Astrocyte of the cerebellum (primary cell): ENCODE measurements around the gene APBA3.

Experiments used
- DNase-seq: peaks from one replicate; pipeline ENCODE4 v3.0.0-alpha.2; 2011; ENCODE audit warnings: low read depth
- H3K4me3 ChIP-seq: 2 replicates; pipeline ENCODE4 v1.5.1; 2011; ENCODE audit warnings: mild to moderate bottlenecking, low read depth, low read length, moderate library complexity
- in situ Hi-C: cut with HindIII; loops from 2 replicates; pipeline ENCODE4 v1.10.0; 2017; ENCODE audit warnings: low sequenced_read_pairs
- TF ChIP-seq, protein P1 (sequence below): IDR thresholded peaks from 2 replicates; pipeline ENCODE4 v1.5.1; 2012; ENCODE audit warnings: low read length, low read depth, moderate library complexity, mild to moderate bottlenecking; ENCODE audit errors: missing control alignments

APBA3 gene

DNA sequence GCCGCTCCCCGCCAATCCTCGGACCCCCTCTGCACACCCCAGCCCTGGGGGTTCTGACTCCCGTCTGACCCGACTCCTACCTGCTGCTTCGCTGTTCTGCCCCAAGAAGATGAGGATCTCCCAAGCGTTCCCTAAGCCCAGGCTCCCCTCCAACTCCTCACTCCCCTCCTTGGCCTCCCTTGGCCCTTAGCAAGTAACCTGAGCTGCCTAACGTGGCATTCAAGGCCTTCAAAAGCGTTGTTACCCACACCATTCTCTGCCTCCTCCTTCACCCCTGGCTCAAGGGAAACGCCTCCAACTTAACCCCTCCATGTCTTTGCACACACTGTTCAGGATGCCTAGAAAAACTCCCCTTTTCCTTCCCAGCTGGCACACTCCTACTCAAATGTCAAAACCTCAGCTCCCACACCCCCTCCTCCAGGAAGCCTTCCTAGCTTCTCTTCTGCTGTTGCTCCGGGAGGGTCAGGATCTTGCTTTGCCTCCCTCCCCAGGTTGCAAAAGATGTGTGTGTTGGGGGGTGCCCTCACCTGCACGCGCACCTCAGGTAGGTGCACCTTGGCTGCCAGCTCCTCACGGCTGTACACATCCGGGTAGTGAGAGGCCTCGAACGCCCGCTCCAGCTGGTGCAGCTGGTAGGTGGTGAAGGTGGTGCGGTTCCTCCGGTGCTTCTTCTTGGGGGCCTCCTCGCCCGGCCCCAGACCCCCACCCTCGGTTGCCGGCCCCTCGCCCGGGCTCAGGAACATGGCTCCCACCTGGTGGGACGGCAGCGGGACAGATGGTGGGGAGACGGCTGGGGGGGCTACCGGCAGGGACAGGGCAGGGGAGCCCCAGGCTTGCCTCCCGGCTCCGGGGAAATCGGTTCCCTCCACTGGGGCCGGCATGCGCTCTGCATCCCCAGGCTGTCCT lies 9.8 kb upstream of the APBA3 start:
- no peak overlapping the region for H3K4me3 ChIP-seq
- TF ChIP-seq, protein P1, sequence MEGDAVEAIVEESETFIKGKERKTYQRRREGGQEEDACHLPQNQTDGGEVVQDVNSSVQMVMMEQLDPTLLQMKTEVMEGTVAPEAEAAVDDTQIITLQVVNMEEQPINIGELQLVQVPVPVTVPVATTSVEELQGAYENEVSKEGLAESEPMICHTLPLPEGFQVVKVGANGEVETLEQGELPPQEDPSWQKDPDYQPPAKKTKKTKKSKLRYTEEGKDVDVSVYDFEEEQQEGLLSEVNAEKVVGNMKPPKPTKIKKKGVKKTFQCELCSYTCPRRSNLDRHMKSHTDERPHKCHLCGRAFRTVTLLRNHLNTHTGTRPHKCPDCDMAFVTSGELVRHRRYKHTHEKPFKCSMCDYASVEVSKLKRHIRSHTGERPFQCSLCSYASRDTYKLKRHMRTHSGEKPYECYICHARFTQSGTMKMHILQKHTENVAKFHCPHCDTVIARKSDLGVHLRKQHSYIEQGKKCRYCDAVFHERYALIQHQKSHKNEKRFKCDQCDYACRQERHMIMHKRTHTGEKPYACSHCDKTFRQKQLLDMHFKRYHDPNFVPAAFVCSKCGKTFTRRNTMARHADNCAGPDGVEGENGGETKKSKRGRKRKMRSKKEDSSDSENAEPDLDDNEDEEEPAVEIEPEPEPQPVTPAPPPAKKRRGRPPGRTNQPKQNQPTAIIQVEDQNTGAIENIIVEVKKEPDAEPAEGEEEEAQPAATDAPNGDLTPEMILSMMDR = no peak
- DNase-seq = no peak
- in situ Hi-C loops = no loop called here

DNA sequence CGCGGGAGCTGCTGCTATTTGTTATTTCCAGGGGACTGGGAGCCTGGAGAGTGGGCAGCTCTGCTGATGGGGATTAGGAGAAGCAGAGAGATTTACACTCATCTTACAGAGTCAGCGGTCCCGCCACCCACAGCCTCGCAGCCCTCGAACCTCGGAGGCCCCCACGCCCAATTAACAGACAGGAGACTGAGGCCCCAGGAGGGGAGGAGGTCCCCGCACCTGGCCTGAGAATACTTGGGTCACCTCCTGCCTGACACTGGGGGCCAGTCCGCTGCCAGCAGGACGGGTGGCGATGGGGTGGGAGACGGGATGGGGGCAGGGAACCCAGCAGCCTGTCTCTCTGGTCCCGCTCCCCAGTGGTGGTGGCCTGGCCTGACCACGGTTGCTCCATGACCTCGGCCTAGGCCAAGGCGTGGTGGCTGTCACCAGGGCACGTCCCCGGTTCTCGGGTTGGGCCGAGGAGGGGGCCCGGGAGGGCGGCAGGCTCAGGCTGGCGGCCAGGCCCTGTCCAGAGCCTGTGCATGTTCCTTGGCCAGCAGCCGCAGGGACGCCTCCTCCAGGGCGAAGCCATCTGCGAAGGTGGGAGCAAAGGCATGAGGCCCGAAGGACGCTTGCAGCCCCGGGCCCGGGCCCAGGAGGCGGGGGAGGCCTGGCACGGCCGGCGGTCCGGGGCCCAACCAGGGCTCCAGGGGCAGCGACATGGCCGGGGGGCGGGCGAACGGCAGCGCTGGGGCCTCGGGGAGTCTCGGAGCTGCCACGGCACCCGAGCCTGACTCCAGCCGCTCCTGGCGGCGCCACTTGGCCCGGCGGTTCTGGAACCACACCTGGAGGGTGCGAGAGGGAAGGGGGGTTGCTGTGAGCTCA lies 8.9 kb upstream of the APBA3 start:
- in situ Hi-C loops = no loop called here
- no peak for DNase-seq
- no peak overlapping the region for H3K4me3 ChIP-seq
- TF ChIP-seq, protein P1 = no peak

DNA sequence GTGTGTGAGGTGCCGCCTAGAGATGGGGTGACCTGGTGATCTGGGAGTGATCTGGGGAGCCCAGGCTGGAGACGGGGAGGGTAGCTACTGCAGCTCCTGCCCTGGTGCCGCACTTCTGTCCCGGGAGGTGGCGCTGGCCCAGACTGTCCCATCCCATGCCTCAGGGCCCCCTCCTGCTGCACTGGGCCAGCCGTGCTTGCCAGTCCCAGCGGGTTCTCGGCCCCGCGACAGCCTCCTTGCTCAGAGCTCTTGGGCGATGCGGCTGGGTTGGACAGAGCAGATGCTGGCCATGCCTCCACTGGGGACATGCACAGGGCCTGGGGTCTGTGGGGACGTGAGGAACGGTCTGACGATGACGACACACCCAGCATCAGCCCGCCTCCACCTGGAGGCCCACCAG lies 8.0 kb upstream of the APBA3 start:
- in situ Hi-C loops = no loop called here
- TF ChIP-seq, protein P1 = no peak
- H3K4me3 ChIP-seq = no peak overlapping the region
- no peak for DNase-seq

DNA sequence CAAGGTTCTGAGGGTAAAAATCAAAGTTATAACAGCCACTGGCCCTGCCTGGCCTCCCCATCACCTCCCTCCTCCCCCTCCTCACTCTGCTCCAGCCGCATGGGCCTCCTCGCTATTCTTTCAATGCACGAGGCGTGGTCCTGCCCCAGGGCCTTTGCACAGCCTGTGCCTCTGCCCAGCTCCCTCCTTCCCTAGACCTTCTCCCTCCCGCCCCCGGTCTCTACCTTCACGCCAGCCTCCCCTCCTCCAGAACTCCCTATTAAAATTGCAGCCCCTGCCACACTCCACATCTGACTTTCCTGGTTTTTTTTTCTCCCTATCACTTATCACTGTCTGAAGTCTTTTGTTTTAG lies 7.2 kb upstream of the APBA3 start:
- TF ChIP-seq, protein P1 = no peak

DNA sequence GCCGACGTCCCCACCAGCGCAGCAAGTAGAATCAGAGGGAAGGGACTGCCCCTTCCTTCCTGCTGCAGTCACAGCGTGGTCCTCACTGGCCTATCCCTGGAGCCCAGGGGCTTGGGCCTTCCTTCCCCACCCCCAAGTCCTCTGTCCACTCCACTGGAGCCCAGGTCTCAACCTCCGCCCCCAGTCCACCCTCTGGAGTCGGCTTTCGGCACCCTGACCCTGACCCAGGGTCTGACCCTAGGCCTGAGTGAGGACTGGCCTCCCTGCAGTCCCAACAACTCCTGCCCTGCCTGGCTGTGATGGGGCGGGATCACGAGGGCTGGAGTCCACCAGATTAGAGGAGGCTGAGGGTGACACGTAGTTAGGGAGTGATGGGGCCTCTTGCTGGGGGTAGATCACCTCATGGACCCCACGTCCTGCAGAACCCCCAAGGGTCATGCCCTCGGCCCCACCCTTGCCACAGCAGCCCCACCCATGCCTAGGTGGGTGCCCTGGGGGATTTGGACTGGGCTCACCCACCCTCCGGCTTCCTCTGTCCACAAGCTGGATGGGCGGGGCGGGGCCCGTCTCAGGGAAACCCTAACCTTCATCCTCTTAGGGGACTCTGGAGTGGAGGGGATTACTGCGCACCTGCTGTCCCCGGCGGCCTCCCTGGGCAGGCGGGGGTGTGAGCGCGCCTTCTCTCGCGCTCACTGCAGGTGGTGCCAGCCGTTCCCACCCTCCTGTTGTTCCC lies 6.7 kb upstream of the APBA3 start:
- TF ChIP-seq, protein P1 = no peak
- in situ Hi-C loops = no loop called here
- DNase-seq = no peak
- no peak overlapping the region for H3K4me3 ChIP-seq

More for the DNA sequence above, 7.2 kb upstream of the APBA3 start:
- no peak overlapping the region for H3K4me3 ChIP-seq
- DNase-seq = no peak
- in situ Hi-C loops = no loop called here

DNA sequence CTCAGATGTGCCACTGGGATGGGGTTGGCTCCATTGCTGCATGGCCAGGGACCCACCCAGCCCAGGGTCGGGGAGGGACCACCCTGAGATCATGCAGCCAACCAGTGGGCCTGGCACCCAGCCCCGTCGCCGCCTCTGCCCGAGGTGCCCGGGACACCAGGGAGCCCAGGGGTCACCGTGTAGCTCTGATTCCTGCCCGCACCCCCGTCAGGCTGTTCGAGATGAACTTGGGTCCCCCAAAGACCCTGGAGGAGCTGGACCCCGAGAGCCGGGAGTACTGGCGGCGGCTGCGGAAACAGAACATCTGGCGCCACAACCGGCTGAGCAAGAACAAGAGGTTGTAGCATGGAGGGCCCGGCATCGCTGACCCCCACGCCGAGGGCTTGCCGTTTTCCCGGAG lies 5.6 kb upstream of the APBA3 start:
- TF ChIP-seq, protein P1 = no peak
- no peak for DNase-seq
- no peak overlapping the region for H3K4me3 ChIP-seq
- in situ Hi-C loops = no loop called here
